ENCODE measurements around the gene ACCSL.

DNA sequence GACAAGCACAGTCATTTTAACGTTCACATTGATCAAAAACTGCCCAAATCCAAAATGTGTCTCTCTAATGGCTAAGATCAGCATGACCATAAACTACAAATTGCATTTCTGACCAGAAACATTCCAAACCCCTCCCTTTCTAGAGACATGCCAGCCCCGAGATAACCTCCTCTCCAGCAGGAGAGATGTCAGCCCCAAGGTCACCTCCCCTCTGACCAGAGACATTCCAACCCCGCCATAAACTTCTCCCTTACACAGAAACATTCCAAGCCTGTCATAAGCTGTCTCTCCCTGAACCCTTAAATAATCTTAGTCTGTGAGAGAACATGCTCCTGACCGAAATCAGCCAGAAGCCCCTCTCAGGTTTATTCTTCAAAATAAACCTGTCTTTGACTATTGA lies 41.1 kb downstream of the ACCSL start:
- TF ChIP-seq, protein P1, sequence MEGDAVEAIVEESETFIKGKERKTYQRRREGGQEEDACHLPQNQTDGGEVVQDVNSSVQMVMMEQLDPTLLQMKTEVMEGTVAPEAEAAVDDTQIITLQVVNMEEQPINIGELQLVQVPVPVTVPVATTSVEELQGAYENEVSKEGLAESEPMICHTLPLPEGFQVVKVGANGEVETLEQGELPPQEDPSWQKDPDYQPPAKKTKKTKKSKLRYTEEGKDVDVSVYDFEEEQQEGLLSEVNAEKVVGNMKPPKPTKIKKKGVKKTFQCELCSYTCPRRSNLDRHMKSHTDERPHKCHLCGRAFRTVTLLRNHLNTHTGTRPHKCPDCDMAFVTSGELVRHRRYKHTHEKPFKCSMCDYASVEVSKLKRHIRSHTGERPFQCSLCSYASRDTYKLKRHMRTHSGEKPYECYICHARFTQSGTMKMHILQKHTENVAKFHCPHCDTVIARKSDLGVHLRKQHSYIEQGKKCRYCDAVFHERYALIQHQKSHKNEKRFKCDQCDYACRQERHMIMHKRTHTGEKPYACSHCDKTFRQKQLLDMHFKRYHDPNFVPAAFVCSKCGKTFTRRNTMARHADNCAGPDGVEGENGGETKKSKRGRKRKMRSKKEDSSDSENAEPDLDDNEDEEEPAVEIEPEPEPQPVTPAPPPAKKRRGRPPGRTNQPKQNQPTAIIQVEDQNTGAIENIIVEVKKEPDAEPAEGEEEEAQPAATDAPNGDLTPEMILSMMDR (IDR thresholded peaks at IDR 0.05), result no peak
- TF ChIP-seq EZH2 (IDR thresholded peaks at IDR 0.05; ENCODE audit: borderline replicate concordance, insufficient read depth, low read depth, low read length, poor library complexity, severe bottlenecking), result no peak

All from B cell (primary cell).